Adrenal gland (tissue), 12 donors: ENCODE results near the gene VAMP2. TPM values are rescaled to one million over a fixed set of nuclear protein-coding genes. Genes with fewer than 3 reads are reported as not detected.
A peak's percentile ranks its signal among the peaks of the same experiment; 100 is the strongest.
"Not testable (repeated sequence)": the region's sequence is repeated elsewhere in the genome, so short reads cannot be mapped to it uniquely, and the experiment has no call there.

Experiments
- DNase-seq, 7 donors: peaks; one replicate each; pipeline ENCODE4 v3.0.0-alpha.2; 2019 to 2020
- H3K27ac ChIP-seq, 5 donors: fragments of 200-600 bp; sonication (generic) in 4 of 5; 1 replicate in 3 of 5; 2 replicates in 2 of 5; pipeline versions ENCODE4 v1.5.1 to v1.8.0; 2016 to 2020; ENCODE audit warnings: mild to moderate bottlenecking in 1 of 5
- H3K27me3 ChIP-seq: fragments of 200-600 bp; 2 replicates; pipeline ENCODE4 v1.8.0; 2021
- H3K36me3 ChIP-seq, 2 donors: fragments of 200-600 bp; replicated peaks in 1 of 2; 1 replicate in 1 of 2; 2 replicates in 1 of 2; pipeline versions ENCODE4 v1.5.1 to v1.8.0; 2018 to 2022
- H3K4me1 ChIP-seq, 2 donors: fragments of 200-600 bp; replicated peaks in 1 of 2; 1 replicate in 1 of 2; 2 replicates in 1 of 2; pipeline versions ENCODE4 v1.5.1 to v1.8.0; 2018 to 2021
- H3K4me3 ChIP-seq, 4 donors: fragments of 200-600 bp; sonication (generic) in 3 of 4; one replicate each; pipeline ENCODE4 v1.5.1; 2016 to 2018
- H3K9me3 ChIP-seq, 3 donors: fragments of 200-600 bp; sonication (generic) in 1 of 3; replicated peaks in 1 of 3; 1 replicate in 2 of 3; 2 replicates in 1 of 3; pipeline versions ENCODE4 v1.5.1 to v1.8.0; 2016 to 2021
- POLR2A ChIP-seq, 2 donors: fragments of 450-650 bp; IDR thresholded peaks; one replicate each; pipeline ENCODE4 v1.6.1; 2017; ENCODE audit warnings: antibody characterized with exemption in 2 of 2, mild to moderate bottlenecking in 2 of 2, moderate library complexity in 1 of 2
- WGBS, 4 donors: extraction: QIAGEN DNeasy Blood & Tissue Kit in 2 of 4; methylation state at CpG; one replicate each; pipeline versions ENCODE4 v1.1.5 to v1.1.7; 2013 to 2017; 5-methylcytosine and 5-hydroxymethylcytosine counted together
- intact Hi-C, 2 donors: fragments of 100-400 bp; cut with DNase I; formaldehyde crosslinking; loops; one replicate each; pipeline versions ENCODE4 v1.14.1 to v1.15.0; 2022 to 2023
- polyA plus RNA-seq, 3 donors: library from polyadenylated mRNA; stranded (reverse); fragments of 200-250 nt in 2 of 3; fragments of 350-450 nt in 1 of 3; fragmentation: Illumina TruSeq in 1 of 3; extraction: RNeasy Lipid Tissue Mini Kit (QIAGEN cat#74804) in 1 of 3; gene quantifications; one replicate each; pipeline ENCODE4 v1.2.3, GENCODE V29; 2013 to 2014
- total RNA-seq, 9 donors: library from RNA; depleted of rRNA in 4 of 9; stranded (reverse); fragments of >200 nt in 4 of 9; fragments of 120-200 nt in 1 of 9; fragmentation: NEBNext Ultra II Directional in 1 of 9; extraction: Animal tissue kit (Norgen Biotek cat#: 25700) in 1 of 9; gene quantifications; one replicate each; pipeline versions ENCODE4 v1.1.0 to v1.2.4, GENCODE V29; 2013 to 2023
- TF ChIP-seq, protein P1 (sequence below), 6 experiments: fragments of 450-650 bp in 4 of 6; fragments of 200-600 bp in 2 of 6; sonication (generic) in 1 of 6; IDR thresholded peaks; 1 replicate in 5 of 6; 2 replicates in 1 of 6; pipeline versions ENCODE4 v1.5.1 to v1.8.0; 2016 to 2021; ENCODE audit warnings: antibody characterized with exemption in 6 of 6, mild to moderate bottlenecking in 2 of 6, moderate library complexity in 1 of 6
- donor health status: healthy with polysubstance abuse.
- donor health status: Bipolar disorder and iron deficiency.
- donor health status: DM: yes; HTN: yes; CAD: no.
- donor health status: DM: no; HTN: no; CAD: no.
- donor health status: DM: no; HTN: no; CAD: no.
- donor health status: DM: yes; HTN: yes; CAD: no.

VAMP2 gene
- total and polyA plus RNA-seq, 12 donors: 18.8 to 206 (median 73.5) TPM

DNA sequence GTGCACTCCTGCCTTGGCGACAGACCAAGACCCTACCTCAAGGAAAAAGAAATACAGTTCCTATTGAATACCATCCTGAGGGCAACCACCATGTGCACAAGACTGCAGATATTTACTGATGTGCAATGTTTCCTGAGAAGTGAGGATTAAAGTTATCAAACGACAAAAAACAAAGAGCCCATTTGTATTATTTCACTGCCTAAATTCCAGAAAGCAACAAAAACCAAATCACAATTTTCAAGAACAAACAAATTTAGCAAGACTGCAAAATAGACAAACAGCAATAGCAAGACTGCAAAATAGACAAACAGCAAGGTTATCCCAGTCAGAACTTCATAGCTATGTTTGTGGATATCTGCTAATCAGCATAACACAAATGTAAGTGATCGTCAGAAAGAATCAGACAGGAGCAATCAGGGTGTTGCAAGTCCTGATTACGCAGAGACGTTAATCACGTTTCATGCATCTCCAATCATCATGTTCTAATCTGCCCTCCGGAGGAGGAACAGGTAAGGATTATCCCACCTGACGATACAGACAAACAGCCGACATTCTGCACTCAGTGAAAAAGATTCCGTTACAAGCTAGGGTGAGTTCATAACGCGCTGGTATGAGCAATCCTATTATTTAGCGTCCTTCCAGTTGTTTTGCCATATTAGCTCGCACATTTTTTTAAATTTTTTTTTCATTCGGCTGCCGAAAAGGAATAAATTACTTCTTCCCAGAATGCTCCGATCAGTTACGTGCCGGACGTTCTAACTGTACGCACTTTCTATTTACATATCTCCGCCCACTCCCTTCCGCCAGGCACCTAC lies 10.5 kb upstream of the VAMP2 start:
- no peaks in the 10 kb centered on the region for H3K36me3 ChIP-seq
- H3K27ac ChIP-seq: peak overlapping the region; percentile 87 to 99 (median 92)
- H3K4me3 ChIP-seq: peak overlapping the region in 2 of 4 donors; percentile 31 to 47
- TF ChIP-seq, protein P1, sequence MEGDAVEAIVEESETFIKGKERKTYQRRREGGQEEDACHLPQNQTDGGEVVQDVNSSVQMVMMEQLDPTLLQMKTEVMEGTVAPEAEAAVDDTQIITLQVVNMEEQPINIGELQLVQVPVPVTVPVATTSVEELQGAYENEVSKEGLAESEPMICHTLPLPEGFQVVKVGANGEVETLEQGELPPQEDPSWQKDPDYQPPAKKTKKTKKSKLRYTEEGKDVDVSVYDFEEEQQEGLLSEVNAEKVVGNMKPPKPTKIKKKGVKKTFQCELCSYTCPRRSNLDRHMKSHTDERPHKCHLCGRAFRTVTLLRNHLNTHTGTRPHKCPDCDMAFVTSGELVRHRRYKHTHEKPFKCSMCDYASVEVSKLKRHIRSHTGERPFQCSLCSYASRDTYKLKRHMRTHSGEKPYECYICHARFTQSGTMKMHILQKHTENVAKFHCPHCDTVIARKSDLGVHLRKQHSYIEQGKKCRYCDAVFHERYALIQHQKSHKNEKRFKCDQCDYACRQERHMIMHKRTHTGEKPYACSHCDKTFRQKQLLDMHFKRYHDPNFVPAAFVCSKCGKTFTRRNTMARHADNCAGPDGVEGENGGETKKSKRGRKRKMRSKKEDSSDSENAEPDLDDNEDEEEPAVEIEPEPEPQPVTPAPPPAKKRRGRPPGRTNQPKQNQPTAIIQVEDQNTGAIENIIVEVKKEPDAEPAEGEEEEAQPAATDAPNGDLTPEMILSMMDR (IDR thresholded peaks at IDR 0.05): peak in 2 of 6 experiments; percentile 24 to 27
- peak; percentile 100 for TF ChIP-seq POLR2A (IDR thresholded peaks at IDR 0.05)
- no peaks in the 10 kb centered on the region for H3K9me3 ChIP-seq
- intact Hi-C loops: no loop called here
- DNase-seq: peak; percentile 80 to 96 (median 89)
- no peaks in the 10 kb centered on the region for H3K27me3 ChIP-seq
- WGBS, 4 donors: 0 to 1% (median 0%) methylated on average over 23 of the region's 23 CpGs
- peaks cover 9 to 38% of the 10 kb centered on the region in 2 donors for H3K4me1 ChIP-seq

DNA sequence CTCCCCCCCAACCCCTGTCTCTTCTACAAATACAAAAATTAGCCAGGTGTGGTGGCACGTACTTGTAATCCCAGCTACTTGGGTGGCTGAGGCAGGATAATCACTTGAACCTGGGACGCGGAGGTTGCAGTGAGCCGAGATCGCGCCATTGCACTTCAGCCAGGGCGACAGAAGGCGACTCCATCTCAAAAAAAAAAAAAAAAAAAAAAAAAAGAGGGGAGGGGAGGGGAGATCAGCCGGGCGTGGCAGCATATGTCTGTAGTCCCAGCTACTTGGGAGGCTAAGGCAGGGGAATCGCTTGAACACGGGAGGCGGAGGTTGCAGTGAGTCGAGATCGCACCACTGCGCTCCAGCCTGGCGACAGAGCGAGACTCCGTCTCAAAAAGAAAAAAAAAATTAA lies 7.4 kb upstream of the VAMP2 start:
- 91 to 93% (median 93%) methylated on average over 19 of the region's 19 CpGs for WGBS, 4 donors
- H3K36me3 ChIP-seq, intact Hi-C loops, H3K27me3 ChIP-seq, DNase-seq, H3K9me3 ChIP-seq, H3K4me3 ChIP-seq, H3K27ac ChIP-seq: not testable (repeated sequence)
- peaks cover under 1 to 21% of the 10 kb centered on the region in 2 donors for H3K4me1 ChIP-seq

DNA sequence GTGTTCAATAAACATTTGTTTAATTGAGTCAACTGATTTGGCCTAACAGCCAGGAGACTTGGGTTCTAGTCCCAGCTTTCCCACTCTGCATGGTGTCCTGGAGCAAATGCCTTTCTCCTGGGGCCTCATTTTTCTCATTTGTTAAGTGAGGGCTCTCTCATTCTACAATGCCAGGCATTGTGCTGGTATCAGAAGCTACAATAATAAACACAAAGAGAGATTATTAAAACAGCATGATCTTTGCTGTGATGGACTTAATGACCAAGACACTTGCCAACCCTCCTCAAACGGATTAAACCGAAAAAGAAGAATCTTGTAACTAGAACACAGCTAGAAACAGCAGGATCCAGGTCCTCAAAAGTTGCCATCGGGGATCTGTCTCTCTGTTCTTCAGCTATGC lies 4.8 kb upstream of the VAMP2 start:
- Histone ChIP-seq H3K4me3 (no peak overlapping the region), H3K9me3 (no peaks in the 10 kb centered on the region), H3K27ac (no peak overlapping the region), H3K27me3 (no peaks in the 10 kb centered on the region), H3K4me1 (peaks cover 20 to 24% of the 10 kb centered on the region in 2 donors), H3K36me3 (no peaks in the 10 kb centered on the region)
- TF ChIP-seq, protein P1 (IDR thresholded peaks at IDR 0.05): no peak
- TF ChIP-seq POLR2A (IDR thresholded peaks at IDR 0.05): no peak
- WGBS, 4 donors: 87 to 94% (median 89%) methylated on average over 3 of the region's 3 CpGs
- DNase-seq: no peak
- intact Hi-C loops: no loop called here

DNA sequence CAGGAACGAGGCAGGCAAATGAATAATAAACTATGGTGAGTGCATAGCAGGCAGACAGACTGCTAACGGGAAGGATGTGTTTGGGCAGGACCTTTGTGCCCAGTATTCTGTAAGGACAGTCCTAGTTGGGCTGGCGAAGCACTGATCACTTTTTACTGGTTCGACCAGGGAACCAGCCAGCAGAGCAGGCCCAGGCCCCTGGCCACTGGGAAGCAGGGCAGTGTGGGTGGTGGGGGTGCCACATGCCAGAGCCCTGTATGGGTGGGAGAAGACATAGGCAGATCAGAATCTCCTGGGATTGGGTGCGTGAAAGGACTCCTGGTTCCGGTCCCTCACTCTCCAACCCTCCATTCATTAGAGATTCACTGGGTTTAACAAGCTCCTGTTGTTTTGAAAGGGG lies 4.0 kb upstream of the VAMP2 start:
- TF ChIP-seq, protein P1 (IDR thresholded peaks at IDR 0.05): no peak
- TF ChIP-seq POLR2A (IDR thresholded peaks at IDR 0.05): no peak
- Histone ChIP-seq H3K4me1 (peaks cover 24 to 25% of the 10 kb centered on the region in 2 donors), H3K27me3 (no peaks in the 10 kb centered on the region), H3K4me3 (no peak overlapping the region), H3K36me3 (no peaks in the 10 kb centered on the region), H3K9me3 (no peaks in the 10 kb centered on the region), H3K27ac (peak overlapping the region in 3 of 5 donors; percentile 72 to 88 (median 76))
- WGBS, 4 donors: 90 to 98% (median 93%) methylated on average over 6 of the region's 6 CpGs
- no peak for DNase-seq
- intact Hi-C loops: no loop called here

DNA sequence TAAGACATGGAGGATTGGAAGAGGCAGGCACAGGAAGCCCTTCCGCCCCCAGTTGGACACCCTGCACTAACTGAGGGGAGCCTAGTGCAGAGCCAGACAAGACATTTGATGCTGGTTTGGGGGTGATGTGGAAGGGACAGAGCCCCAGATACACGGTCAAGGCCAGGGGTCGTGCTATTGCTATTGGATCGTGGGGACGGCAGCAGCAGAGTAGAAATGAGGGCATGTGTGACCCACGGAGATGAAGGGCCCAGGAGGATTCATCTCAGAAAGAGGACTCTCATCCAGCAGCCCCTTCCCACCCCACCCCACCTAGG lies 2.0 kb upstream of the VAMP2 start:
- 46 to 56% (median 48%) methylated on average over 6 of the region's 6 CpGs for WGBS, 4 donors
- intact Hi-C loops: no loop called here
- no peak for DNase-seq
- Histone ChIP-seq H3K27me3 (no peaks in the 10 kb centered on the region), H3K4me3 (no peak overlapping the region), H3K27ac (peak overlapping the region; percentile 94 to 100 (median 99)), H3K36me3 (peaks cover 0 to 14% of the 10 kb centered on the region in 2 donors), H3K4me1 (peaks cover 31 to 37% of the 10 kb centered on the region in 2 donors), H3K9me3 (no peaks in the 10 kb centered on the region)
- TF ChIP-seq POLR2A (IDR thresholded peaks at IDR 0.05): no peak
- TF ChIP-seq, protein P1 (IDR thresholded peaks at IDR 0.05): no peak
